HEK293 (cell line): ENCODE data around the gene CPEB4.

ENCODE experiments used
- CTCF ChIP-seq: fragments of 450-650 bp; formaldehyde crosslinking; IDR thresholded peaks from 2 replicates; pipeline ENCODE4 v1.5.1; 2016; ENCODE audit warnings: missing biosample characterization, missing genetic modification characterization
- HOXC10 ChIP-seq: sonication (generic); formaldehyde crosslinking; IDR thresholded peaks from 2 replicates; pipeline ENCODE4 v1.8.1; 2023; ENCODE audit warnings: mild to moderate bottlenecking, missing genetic modification reagents
- KLF1 ChIP-seq: fragments of 450-650 bp; formaldehyde crosslinking; IDR thresholded peaks from 2 replicates; pipeline ENCODE4 v1.5.1; 2016; ENCODE audit warnings: missing biosample characterization, missing genetic modification characterization
- SALL2 ChIP-seq: fragments of 450-650 bp; formaldehyde crosslinking; IDR thresholded peaks from 2 replicates; pipeline ENCODE4 v1.5.0; 2017; ENCODE audit warnings: missing biosample characterization, mild to moderate bottlenecking, missing genetic modification characterization, borderline replicate concordance
- ZNF544 ChIP-seq: fragments of 450-650 bp; formaldehyde crosslinking; IDR thresholded peaks from 2 replicates; pipeline ENCODE4 v1.5.0; 2017; ENCODE audit warnings: missing biosample characterization, missing genetic modification characterization
- ZNF555 ChIP-seq: fragments of 450-650 bp; formaldehyde crosslinking; conservative IDR thresholded peaks from 2 replicates; pipeline ENCODE4 v1.5.1; 2017; ENCODE audit warnings: missing biosample characterization, mild to moderate bottlenecking, missing genetic modification characterization, inconsistent platforms
- ZNF747 ChIP-seq: fragments of 450-650 bp; formaldehyde crosslinking; IDR thresholded peaks from 2 replicates; pipeline ENCODE4 v1.5.1; 2016; ENCODE audit warnings: missing biosample characterization, missing genetic modification characterization
- TF ChIP-seq, protein P1 (sequence below): fragments of 450-650 bp; formaldehyde crosslinking; IDR thresholded peaks from 2 replicates; pipeline ENCODE4 v1.5.1; 2016; ENCODE audit warnings: missing biosample characterization, missing genetic modification characterization, borderline replicate concordance
- TF ChIP-seq, protein P2 (sequence below): fragments of 450-650 bp; formaldehyde crosslinking; IDR thresholded peaks from 2 replicates; pipeline ENCODE4 v1.5.1; 2016; ENCODE audit warnings: missing biosample characterization, missing genetic modification characterization
- TF ChIP-seq, protein P3 (sequence below): fragments of 450-650 bp; formaldehyde crosslinking; IDR thresholded peaks from 2 replicates; pipeline ENCODE4 v1.5.1; 2017; ENCODE audit warnings: missing biosample characterization, missing genetic modification characterization

DNA sequence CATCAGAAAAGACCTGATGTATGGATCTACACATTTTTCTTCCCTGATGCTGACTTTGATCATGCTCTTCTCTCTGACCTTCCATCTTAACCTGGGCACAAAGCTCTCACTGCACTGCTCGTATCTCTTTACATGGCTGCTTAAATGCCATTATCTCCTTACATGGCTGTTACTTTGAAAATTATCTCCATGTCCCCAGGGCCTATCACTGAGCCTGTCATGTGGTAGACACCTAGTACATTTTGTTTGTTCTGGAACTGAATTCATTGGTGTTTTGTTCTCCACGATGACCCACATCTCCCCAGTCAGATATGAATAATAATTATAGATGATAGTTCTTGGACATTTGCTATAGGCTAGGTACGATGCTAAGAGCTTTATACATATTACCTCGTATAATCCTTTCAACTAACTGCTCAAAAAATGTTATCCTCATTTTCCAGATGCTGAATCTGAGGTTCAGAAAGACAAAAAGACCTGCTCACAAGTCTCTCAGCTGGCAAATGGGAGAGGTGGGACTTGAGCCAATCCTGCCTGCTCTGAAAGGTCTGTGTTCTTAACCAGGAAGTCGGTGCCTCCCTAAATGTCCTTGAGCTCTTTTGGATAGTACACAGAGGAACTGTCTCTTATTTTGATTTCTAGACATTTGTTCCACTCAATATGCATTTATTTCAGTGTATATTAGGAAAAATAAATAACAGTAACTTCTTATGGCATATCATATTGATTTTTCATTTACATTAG, 9.8 kb upstream of the CPEB4 start:
- TF ChIP-seq, protein P1, sequence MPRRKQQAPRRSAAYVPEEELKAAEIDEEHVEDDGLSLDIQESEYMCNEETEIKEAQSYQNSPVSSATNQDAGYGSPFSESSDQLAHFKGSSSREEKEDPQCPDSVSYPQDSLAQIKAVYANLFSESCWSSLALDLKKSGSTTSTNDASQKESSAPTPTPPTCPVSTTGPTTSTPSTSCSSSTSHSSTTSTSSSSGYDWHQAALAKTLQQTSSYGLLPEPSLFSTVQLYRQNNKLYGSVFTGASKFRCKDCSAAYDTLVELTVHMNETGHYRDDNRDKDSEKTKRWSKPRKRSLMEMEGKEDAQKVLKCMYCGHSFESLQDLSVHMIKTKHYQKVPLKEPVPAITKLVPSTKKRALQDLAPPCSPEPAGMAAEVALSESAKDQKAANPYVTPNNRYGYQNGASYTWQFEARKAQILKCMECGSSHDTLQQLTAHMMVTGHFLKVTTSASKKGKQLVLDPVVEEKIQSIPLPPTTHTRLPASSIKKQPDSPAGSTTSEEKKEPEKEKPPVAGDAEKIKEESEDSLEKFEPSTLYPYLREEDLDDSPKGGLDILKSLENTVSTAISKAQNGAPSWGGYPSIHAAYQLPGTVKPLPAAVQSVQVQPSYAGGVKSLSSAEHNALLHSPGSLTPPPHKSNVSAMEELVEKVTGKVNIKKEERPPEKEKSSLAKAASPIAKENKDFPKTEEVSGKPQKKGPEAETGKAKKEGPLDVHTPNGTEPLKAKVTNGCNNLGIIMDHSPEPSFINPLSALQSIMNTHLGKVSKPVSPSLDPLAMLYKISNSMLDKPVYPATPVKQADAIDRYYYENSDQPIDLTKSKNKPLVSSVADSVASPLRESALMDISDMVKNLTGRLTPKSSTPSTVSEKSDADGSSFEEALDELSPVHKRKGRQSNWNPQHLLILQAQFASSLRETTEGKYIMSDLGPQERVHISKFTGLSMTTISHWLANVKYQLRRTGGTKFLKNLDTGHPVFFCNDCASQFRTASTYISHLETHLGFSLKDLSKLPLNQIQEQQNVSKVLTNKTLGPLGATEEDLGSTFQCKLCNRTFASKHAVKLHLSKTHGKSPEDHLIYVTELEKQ (tag by site-specific recombination), result no peak
- TF ChIP-seq KLF1 (tag by site-specific recombination), result no peak
- no peak for TF ChIP-seq ZNF544 (tag by site-specific recombination)
- no peak for TF ChIP-seq HOXC10 (CRISPR knock-in tag)
- TF ChIP-seq CTCF (tag by site-specific recombination), result no peak
- TF ChIP-seq ZNF747, result no peak
- TF ChIP-seq, protein P2, sequence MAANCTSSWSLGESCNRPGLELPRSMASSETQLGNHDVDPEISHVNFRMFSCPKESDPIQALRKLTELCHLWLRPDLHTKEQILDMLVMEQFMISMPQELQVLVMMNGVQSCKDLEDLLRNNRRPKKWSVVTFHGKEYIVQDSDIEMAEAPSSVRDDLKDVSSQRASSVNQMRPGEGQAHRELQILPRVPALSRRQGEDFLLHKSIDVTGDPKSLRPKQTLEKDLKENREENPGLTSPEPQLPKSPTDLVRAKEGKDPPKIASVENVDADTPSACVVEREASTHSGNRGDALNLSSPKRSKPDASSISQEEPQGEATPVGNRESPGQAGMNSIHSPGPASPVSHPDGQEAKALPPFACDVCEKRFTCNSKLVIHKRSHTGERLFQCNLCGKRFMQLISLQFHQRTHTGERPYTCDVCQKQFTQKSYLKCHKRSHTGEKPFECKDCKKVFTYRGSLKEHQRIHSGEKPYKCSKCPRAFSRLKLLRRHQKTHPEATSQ (tag by site-specific recombination), result no peak
- TF ChIP-seq ZNF555 (tag by site-specific recombination), result no peak
- TF ChIP-seq, protein P3, sequence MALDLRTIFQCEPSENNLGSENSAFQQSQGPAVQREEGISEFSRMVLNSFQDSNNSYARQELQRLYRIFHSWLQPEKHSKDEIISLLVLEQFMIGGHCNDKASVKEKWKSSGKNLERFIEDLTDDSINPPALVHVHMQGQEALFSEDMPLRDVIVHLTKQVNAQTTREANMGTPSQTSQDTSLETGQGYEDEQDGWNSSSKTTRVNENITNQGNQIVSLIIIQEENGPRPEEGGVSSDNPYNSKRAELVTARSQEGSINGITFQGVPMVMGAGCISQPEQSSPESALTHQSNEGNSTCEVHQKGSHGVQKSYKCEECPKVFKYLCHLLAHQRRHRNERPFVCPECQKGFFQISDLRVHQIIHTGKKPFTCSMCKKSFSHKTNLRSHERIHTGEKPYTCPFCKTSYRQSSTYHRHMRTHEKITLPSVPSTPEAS (tag by site-specific recombination), result no peak
- TF ChIP-seq SALL2 (tag by site-specific recombination), result no peak
